Gastroesophageal sphincter (tissue), 3 donors: Measurements from ENCODE around the gene SPSB3.

ENCODE experiments used
- CTCF ChIP-seq, 4 experiments: fragments of 200-600 bp in 2 of 4; fragments of 450-650 bp in 2 of 4; sonication (generic) in 1 of 4; IDR thresholded peaks; one replicate each; pipeline ENCODE4 v1.5.1; 2017 to 2019; ENCODE audit warnings: antibody characterized with exemption in 4 of 4, mild to moderate bottlenecking in 2 of 4, moderate library complexity in 2 of 4
- POLR2A ChIP-seq, 2 donors: fragments of 450-650 bp; IDR thresholded peaks; one replicate each; pipeline ENCODE4 v1.6.1; 2017; ENCODE audit warnings: antibody characterized with exemption in 2 of 2, mild to moderate bottlenecking in 2 of 2, moderate library complexity in 1 of 2

DNA sequence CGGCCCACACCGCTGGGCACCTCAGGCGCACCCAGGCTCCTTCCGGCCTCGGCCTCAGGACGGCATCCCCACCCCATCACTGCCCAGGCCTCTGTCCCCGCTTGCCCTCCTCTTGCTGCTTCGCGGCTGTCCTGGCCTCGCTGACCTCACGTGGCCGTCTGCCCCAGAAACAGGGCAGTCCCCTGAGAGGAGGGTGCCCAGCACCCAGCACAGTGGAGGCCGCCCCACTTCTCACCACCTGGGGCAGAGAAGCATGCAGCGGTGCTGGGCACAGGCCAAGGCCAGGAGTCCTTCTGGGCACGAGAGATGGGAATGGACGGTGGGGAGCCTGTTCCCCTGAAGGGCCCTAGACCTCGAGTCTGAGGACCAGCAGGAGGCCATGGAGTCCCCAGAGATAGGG, 35.3 kb upstream of the SPSB3 start:
- no peak for TF ChIP-seq CTCF (IDR thresholded peaks at IDR 0.05)
- TF ChIP-seq POLR2A (IDR thresholded peaks at IDR 0.05) = no peak
